ENCODE measurements around the gene SPAM1.
"Not testable (repeated sequence)": the region's sequence is repeated elsewhere in the genome, so short reads cannot be mapped to it uniquely, and the experiment has no call there.

SPAM1 gene

DNA sequence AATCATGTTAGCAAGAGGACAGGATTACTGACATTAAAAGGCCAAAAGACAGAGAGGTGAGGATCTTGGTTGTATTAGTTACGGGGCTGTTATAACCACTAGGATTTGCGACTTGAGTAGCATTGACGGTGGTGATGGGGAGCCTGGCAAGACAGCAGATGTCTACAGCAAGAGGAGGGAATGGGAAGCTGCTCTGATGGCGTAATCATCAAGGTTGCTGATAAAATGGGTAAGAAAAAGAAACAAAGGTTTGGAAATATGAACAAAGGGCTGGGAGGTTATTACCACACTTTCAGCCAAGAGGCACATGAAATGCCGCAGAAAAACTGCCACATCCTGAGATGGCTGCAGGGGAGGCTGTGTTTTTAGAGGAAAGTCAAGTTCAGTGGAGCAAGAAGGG is 73.9 kb downstream of the SPAM1 start:
- TF ChIP-seq, protein P1, sequence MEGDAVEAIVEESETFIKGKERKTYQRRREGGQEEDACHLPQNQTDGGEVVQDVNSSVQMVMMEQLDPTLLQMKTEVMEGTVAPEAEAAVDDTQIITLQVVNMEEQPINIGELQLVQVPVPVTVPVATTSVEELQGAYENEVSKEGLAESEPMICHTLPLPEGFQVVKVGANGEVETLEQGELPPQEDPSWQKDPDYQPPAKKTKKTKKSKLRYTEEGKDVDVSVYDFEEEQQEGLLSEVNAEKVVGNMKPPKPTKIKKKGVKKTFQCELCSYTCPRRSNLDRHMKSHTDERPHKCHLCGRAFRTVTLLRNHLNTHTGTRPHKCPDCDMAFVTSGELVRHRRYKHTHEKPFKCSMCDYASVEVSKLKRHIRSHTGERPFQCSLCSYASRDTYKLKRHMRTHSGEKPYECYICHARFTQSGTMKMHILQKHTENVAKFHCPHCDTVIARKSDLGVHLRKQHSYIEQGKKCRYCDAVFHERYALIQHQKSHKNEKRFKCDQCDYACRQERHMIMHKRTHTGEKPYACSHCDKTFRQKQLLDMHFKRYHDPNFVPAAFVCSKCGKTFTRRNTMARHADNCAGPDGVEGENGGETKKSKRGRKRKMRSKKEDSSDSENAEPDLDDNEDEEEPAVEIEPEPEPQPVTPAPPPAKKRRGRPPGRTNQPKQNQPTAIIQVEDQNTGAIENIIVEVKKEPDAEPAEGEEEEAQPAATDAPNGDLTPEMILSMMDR (conservative IDR thresholded peaks at IDR 0.05), result no peak
- no peak for TF ChIP-seq ZFX (IDR thresholded peaks at IDR 0.05)
- no peak overlapping the region for H3K27ac ChIP-seq

DNA sequence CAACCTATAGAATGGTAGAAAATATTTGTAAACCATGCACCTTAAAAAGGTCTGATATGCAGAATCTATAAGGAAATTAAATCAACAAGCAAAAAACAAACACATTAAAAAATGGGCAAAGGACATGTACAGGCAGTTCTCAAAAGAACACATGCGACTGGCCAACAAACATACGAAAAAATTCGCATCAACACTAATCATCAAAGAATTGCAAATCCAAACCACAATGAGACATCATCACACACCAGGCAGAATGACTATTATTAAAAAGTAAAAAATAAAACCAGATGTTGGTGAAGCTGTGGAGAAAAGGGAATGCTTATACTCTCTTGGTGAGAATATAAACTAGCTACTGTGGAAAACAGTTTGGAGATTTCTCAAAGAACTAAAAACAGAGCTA is 74.7 kb downstream of the SPAM1 start:
- TF ChIP-seq ZFX (IDR thresholded peaks at IDR 0.05), result no peak
- TF ChIP-seq, protein P1 (conservative IDR thresholded peaks at IDR 0.05), result no peak

DNA sequence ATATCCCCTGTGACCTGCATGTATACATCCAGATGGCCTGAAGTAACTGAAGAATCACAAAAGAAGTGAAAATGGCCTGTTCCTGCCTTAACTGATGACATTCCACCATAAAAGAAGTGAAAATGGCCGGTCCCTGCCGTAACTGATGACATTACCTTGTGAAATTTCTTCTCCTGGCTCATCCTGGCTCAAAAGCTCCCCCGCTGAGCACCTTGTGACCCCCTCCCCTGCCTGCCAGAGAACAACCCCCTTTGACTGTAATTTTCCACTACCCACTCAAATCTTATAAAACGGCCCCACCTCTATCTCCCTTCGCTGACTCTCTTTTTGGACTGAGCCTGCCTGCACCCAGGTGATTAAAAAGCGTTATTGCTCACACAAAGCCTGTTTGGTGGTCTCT is 83.3 kb downstream of the SPAM1 start:
- H3K27ac ChIP-seq, result not testable (repeated sequence)

More for the DNA sequence above, 74.7 kb downstream of the SPAM1 start:
- H3K27ac ChIP-seq, result no peak overlapping the region

GRCh38 chr7:124009321-124009720 is 84.3 kb downstream of the SPAM1 start:
- TF ChIP-seq, protein P1 (conservative IDR thresholded peaks at IDR 0.05), result no peak
- TF ChIP-seq ZFX (IDR thresholded peaks at IDR 0.05), result no peak
- no peak overlapping the region for H3K27ac ChIP-seq
